A549 (cell line): Measurements from ENCODE around the gene SMIM7.

Experiments
- EP300 ChIP-seq, 2 experiments: fragments of >200 bp; sonication (Bioruptor Twin); formaldehyde crosslinking; IDR thresholded peaks; 2 replicates in 1 of 2; 3 replicates in 1 of 2; pipeline ENCODE4 v1.6.1; 2016 to 2017
- HOXA7 ChIP-seq: fragments of 250-450 bp; sonication (Bioruptor Pico); IDR thresholded peaks from 2 replicates; pipeline ENCODE4 v1.5.0; 2020; ENCODE audit warnings: mild to moderate bottlenecking, moderate library complexity
- POLR2A ChIP-seq: IDR thresholded peaks from 2 replicates; pipeline ENCODE4 v1.6.1; 2012; ENCODE audit warnings: mild to moderate bottlenecking, low read length
- RAD21 ChIP-seq, 2 experiments: fragments of >200 bp in 1 of 2; sonication (Bioruptor Twin) in 1 of 2; formaldehyde crosslinking in 1 of 2; IDR thresholded peaks in 1 of 2; conservative IDR thresholded peaks in 1 of 2; 2 replicates in 1 of 2; 3 replicates in 1 of 2; pipeline ENCODE4 v1.6.1; 2012 to 2018; ENCODE audit warnings: inconsistent platforms in 1 of 2
- TF ChIP-seq, protein P1 (sequence below): fragments of >200 bp; sonication (Bioruptor Twin); formaldehyde crosslinking; IDR thresholded peaks from 3 replicates; pipeline ENCODE4 v1.5.1; 2016

DNA sequence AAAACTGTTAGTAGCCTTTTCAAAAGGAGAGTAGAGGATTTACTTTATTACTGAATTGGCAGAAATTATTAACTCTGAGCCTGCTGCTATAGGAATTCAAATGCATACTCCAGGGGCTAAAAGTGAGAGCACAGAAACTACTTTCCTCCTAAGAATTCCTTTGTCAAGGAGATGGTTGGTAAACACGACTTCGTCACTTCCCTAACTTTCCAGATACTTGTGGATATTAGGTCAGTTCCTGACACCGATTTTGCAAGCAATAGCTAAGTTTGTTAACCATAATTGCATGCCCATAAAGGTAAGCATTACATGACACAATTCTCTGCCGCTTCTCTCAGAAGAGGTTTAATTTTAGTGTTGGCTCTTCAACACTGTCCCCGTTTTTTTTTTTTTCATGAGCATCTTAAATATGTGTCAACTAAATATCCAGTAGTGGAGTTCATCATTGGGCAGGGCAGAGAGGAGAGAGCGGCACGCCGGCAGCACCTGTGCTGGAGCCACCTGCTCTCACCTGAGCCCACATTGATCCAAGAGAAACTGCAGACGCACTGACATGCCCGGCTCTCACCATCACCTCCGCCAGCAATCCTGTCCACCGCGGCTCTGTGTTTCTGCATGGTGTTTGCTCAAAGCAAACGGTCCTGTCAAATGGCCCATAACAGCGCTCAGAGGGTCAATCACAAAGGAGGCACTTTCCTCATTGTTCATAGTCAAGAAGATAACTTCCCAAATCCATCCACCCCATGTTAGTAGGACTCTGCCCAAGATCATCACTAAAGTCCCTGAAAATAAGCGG lies 34.6 kb downstream of the SMIM7 start:
- no peak for TF ChIP-seq HOXA7 (CRISPR knock-in tag)
- TF ChIP-seq POLR2A: no peak
- no peak for TF ChIP-seq RAD21 (conservative IDR thresholded peaks at IDR 0.05 in 1 of 2, IDR thresholded peaks at IDR 0.05 in 1 of 2)
- TF ChIP-seq, protein P1, sequence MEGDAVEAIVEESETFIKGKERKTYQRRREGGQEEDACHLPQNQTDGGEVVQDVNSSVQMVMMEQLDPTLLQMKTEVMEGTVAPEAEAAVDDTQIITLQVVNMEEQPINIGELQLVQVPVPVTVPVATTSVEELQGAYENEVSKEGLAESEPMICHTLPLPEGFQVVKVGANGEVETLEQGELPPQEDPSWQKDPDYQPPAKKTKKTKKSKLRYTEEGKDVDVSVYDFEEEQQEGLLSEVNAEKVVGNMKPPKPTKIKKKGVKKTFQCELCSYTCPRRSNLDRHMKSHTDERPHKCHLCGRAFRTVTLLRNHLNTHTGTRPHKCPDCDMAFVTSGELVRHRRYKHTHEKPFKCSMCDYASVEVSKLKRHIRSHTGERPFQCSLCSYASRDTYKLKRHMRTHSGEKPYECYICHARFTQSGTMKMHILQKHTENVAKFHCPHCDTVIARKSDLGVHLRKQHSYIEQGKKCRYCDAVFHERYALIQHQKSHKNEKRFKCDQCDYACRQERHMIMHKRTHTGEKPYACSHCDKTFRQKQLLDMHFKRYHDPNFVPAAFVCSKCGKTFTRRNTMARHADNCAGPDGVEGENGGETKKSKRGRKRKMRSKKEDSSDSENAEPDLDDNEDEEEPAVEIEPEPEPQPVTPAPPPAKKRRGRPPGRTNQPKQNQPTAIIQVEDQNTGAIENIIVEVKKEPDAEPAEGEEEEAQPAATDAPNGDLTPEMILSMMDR: no peak
- no peak for TF ChIP-seq EP300 (IDR thresholded peaks at IDR 0.05)
